Panc1 (cell line): ENCODE results near the gene HEXD. TPM values are rescaled to one million over a fixed set of nuclear protein-coding genes. Genes with fewer than 3 reads are reported as not detected.

Source experiments
- ATAC-seq: fragments of 200-7000 bp; cut with Tn5 transposase; 2 replicates; pipeline ENCODE4 v1.9.1; 2020; ENCODE audit warnings: mild to moderate bottlenecking, moderate library complexity
- BruUV-seq: library from RNA; stranded (reverse); fragments of 400-500 nt; replicated peaks from 2 replicates; lab custom pipeline; 2021; lab: Mats Ljungman, UMichigan
- CTCF ChIA-PET: fragments of 300-600 bp; sonication (Branson Sonifier 250); formaldehyde crosslinking; loops from one replicate; lab custom pipeline; 2022; ENCODE audit warnings: antibody characterized with exemption; lab: Charles Lee
- POLR2A ChIA-PET: fragments of 300-600 bp; sonication (Branson Sonifier 250); formaldehyde crosslinking; loops from one replicate; lab custom pipeline; 2022; ENCODE audit warnings: antibody characterized with exemption; lab: Charles Lee
- DNase-seq: peaks from one replicate; pipeline ENCODE4 v3.0.0-alpha.2; 2010; ENCODE audit warnings: low read depth, low spot score
- H3K27ac ChIP-seq: 2 replicates; pipeline ENCODE4 v1.5.1; 2011; ENCODE audit warnings: mild to moderate bottlenecking, low read length, inconsistent platforms
- H3K27me3 ChIP-seq: fragments of 200-500 bp; sonication (Bioruptor generic); 2 replicates; pipeline ENCODE4 v1.6.0; 2014; ENCODE audit warnings: low read length, inconsistent platforms; ENCODE audit not compliant: control insufficient read depth, insufficient read depth
- H3K36me3 ChIP-seq: fragments of 200-500 bp; sonication (Bioruptor generic); 2 replicates; pipeline ENCODE4 v1.5.1; 2014; ENCODE audit warnings: inconsistent platforms, mild to moderate bottlenecking, low read length, moderate library complexity; ENCODE audit not compliant: control insufficient read depth, insufficient read depth
- H3K4me1 ChIP-seq: 2 replicates; pipeline ENCODE4 v1.5.1; 2011; ENCODE audit warnings: inconsistent platforms, mild to moderate bottlenecking, low read length, moderate library complexity; ENCODE audit not compliant: control insufficient read depth, insufficient read depth
- H3K4me3 ChIP-seq, 2 experiments: 2 replicates each; pipeline ENCODE4 v1.5.1; 2011 to 2012; ENCODE audit warnings: low read depth in 2 of 2, low read length in 2 of 2, mild to moderate bottlenecking in 2 of 2, inconsistent platforms in 1 of 2, moderate library complexity in 1 of 2
- H3K9me3 ChIP-seq: fragments of 200-500 bp; sonication (Bioruptor generic); 2 replicates; pipeline ENCODE4 v1.5.1; 2014; ENCODE audit warnings: low read depth, mild to moderate bottlenecking, inconsistent platforms, low read length, moderate library complexity; ENCODE audit not compliant: control insufficient read depth, insufficient read depth
- POLR2AphosphoS5 ChIP-seq: IDR thresholded peaks from 2 replicates; pipeline ENCODE4 v1.6.1; 2012; ENCODE audit warnings: mild to moderate bottlenecking, low read depth, low read length, moderate library complexity
- REST ChIP-seq, 2 experiments: IDR thresholded peaks; 2 replicates each; pipeline ENCODE4 v1.6.1; 2011 to 2012; ENCODE audit warnings: low read depth in 2 of 2, control low read depth in 1 of 2, low read length in 1 of 2, mild to moderate bottlenecking in 1 of 2, moderate library complexity in 1 of 2; ENCODE audit not compliant: insufficient read depth in 1 of 2
- SIN3A ChIP-seq: IDR thresholded peaks from 2 replicates; pipeline ENCODE4 v1.6.1; 2012; ENCODE audit warnings: low read depth, mild to moderate bottlenecking, low read length, moderate library complexity, borderline replicate concordance; ENCODE audit not compliant: insufficient read depth
- TCF7L2 ChIP-seq: IDR thresholded peaks from 2 replicates; pipeline ENCODE4 v1.6.1; 2011; ENCODE audit warnings: mild to moderate bottlenecking, low read depth, low read length, inconsistent platforms
- in situ Hi-C: cut with HindIII; loops from 2 replicates; pipeline ENCODE4 v1.10.0; 2016; ENCODE audit warnings: low sequenced_read_pairs, low pct_unique_long_range_greater_than_20kb
- intact Hi-C: fragments of 100-400 bp; cut with micrococcal nuclease; formaldehyde crosslinking; loops from one replicate; pipeline ENCODE4 v1.10.0; 2022; ENCODE audit not compliant: unreplicated experiment
- total RNA-seq: library from RNA; stranded (reverse); gene quantifications from one replicate; pipeline ENCODE4 v1.2.1, GENCODE V29; 2021; ENCODE audit not compliant: unreplicated experiment
- TF ChIP-seq, protein P1 (sequence below): fragments of 450-650 bp; IDR thresholded peaks from 2 replicates; pipeline ENCODE4 v1.5.1; 2017; ENCODE audit warnings: mild to moderate bottlenecking

The HEXD gene
- total RNA-seq, 1 experiment from 2014 or later: 25.6 TPM

DNA sequence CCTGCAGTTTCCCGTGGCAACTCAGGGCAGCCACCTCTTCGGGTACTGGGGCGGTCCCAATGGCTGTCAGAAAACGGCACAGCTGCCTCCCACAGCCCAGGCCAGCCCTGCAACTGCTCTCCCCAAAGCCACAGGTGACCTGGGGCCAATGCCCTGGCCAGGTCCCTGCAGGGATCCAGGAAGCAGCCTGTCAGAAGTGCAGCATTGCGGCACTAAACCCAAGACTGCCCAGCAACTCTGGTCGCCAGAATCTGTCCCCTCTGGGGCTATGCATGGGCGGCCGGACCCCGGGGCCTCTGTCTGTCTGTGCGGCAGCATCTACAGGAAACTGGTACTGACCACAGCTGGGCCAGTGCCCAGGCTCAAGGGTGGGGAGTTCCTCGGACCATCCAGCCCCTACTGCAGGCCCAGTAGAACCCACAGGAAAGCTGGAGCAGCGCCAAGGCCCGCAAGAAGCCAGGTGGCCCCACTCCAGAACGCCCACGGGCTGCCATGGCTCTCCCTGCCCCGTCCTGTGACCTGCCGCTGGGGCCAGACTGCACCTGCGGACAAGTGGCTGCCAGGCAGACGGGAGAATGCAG is 26.9 kb downstream of the HEXD start:
- intact Hi-C loops: no loop called here
- BruUV-seq: no TSS peak
- ChIA-PET CTCF (no interaction called here), POLR2A (no interaction called here)
- in situ Hi-C loops: no loop called here
- Histone ChIP-seq H3K36me3 (no peaks in the 10 kb centered on the region), H3K4me3 (no peak overlapping the region), H3K27me3 (no peaks in the 10 kb centered on the region), H3K9me3 (no peaks in the 10 kb centered on the region), H3K27ac (no peak overlapping the region), H3K4me1 (peaks cover 20% of the 10 kb centered on the region; the same call in 1 of the 2 replicates)
- TF ChIP-seq POLR2AphosphoS5: no peak
- TF ChIP-seq, protein P1, sequence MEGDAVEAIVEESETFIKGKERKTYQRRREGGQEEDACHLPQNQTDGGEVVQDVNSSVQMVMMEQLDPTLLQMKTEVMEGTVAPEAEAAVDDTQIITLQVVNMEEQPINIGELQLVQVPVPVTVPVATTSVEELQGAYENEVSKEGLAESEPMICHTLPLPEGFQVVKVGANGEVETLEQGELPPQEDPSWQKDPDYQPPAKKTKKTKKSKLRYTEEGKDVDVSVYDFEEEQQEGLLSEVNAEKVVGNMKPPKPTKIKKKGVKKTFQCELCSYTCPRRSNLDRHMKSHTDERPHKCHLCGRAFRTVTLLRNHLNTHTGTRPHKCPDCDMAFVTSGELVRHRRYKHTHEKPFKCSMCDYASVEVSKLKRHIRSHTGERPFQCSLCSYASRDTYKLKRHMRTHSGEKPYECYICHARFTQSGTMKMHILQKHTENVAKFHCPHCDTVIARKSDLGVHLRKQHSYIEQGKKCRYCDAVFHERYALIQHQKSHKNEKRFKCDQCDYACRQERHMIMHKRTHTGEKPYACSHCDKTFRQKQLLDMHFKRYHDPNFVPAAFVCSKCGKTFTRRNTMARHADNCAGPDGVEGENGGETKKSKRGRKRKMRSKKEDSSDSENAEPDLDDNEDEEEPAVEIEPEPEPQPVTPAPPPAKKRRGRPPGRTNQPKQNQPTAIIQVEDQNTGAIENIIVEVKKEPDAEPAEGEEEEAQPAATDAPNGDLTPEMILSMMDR: no peak
- no peak for TF ChIP-seq REST (IDR thresholded peaks at IDR 0.05; ENCODE audit: insufficient read depth in 1 of 2, low read depth in 2 of 2, low read length in 1 of 2)
- TF ChIP-seq TCF7L2: no peak
- TF ChIP-seq SIN3A: no peak
- DNase-seq: no peak
- no peak for ATAC-seq

DNA sequence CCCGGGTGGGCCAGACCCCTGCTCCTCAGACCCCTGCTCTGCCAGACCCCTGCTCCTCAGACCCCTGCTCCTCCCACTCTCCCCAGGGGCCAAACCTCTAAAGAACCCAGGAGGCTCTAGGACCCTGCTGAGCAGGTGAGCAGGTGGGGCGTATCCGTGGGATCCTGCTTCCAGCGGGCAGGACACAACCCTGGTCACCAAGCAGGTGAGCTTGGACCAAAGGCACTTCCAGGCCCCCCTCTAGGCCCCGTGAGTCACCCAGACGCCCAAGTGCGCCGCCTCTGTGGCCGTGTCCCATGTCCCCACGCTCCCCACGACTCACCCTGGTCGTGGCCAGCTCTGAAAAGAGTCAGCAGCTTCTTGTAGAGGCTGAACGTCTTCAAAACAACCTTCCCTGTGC is 27.4 kb downstream of the HEXD start:
- Histone ChIP-seq H3K36me3 (no peaks in the 10 kb centered on the region; the same call in 1 of the 2 replicates), H3K27me3 (no peaks in the 10 kb centered on the region), H3K27ac (no peak overlapping the region), H3K4me3 (no peak overlapping the region), H3K9me3 (no peaks in the 10 kb centered on the region), H3K4me1 (peaks cover 20% of the 10 kb centered on the region; the same call in 1 of the 2 replicates)
- in situ Hi-C loops (no loop called here), intact Hi-C loops (no loop called here)
- POLR2A ChIA-PET: no interaction called here
- TF ChIP-seq POLR2AphosphoS5 (no peak), REST (IDR thresholded peaks at IDR 0.05; ENCODE audit: insufficient read depth in 1 of 2, low read depth in 2 of 2, low read length in 1 of 2) (no peak), TCF7L2 (no peak), SIN3A (no peak)
- TF ChIP-seq, protein P1: no peak
- no peak for DNase-seq
- no TSS peak for BruUV-seq
- CTCF ChIA-PET: interaction anchor here (0.6 kb wide), 1 partner anchor 22 kb away, joined by 5 read pairs; no protein-coding TSS in a partner anchor
- no peak for ATAC-seq
